Activated gamma-delta T cell (primary cell): ENCODE data around the gene AVEN.
"Not testable (repeated sequence)": the region's sequence is repeated elsewhere in the genome, so short reads cannot be mapped to it uniquely, and the experiment has no call there.

Source experiments
- DNase-seq: peaks from one replicate; lab custom pipeline; 2025; lab: John Stamatoyannopoulos, UW

Gene AVEN

GRCh38 chr15:33848011-33848410 lies 191.0 kb downstream of the AVEN start:
- DNase-seq: no peak

GRCh38 chr15:33846862-33847261 lies 192.1 kb downstream of the AVEN start:
- DNase-seq: no peak

- DNase-seq: no peak
These were observed 192.9 kb downstream of the AVEN start for GRCh38 chr15:33846142-33846541.

- DNase-seq: no peak
These were observed 194.4 kb downstream of the AVEN start for GRCh38 chr15:33844597-33844996.

GRCh38 chr15:33844186-33844585 lies 194.8 kb downstream of the AVEN start:
- no peak for DNase-seq

GRCh38 chr15:33840615-33841014 lies 198.4 kb downstream of the AVEN start:
- no peak for DNase-seq

GRCh38 chr15:33839540-33839939 lies 199.5 kb downstream of the AVEN start:
- DNase-seq: no peak

- no peak for DNase-seq
These were observed 201.7 kb downstream of the AVEN start for GRCh38 chr15:33837294-33837693.

- no peak for DNase-seq
These were observed 203.9 kb downstream of the AVEN start for GRCh38 chr15:33834892-33835743.

- no peak for DNase-seq
These were observed 207.4 kb downstream of the AVEN start for GRCh38 chr15:33831646-33832045.

- no peak for DNase-seq
These were observed 208.7 kb downstream of the AVEN start for GRCh38 chr15:33830351-33830750.

GRCh38 chr15:33826201-33826600 lies 212.8 kb downstream of the AVEN start:
- DNase-seq: no peak

- no peak for DNase-seq
These were observed 213.6 kb downstream of the AVEN start for GRCh38 chr15:33825453-33825852.

GRCh38 chr15:33823119-33823518 lies 215.9 kb downstream of the AVEN start:
- DNase-seq: no peak

- no peak for DNase-seq
These were observed 216.5 kb downstream of the AVEN start for GRCh38 chr15:33822479-33822878.

GRCh38 chr15:33819499-33819898 lies 219.5 kb downstream of the AVEN start:
- not testable (repeated sequence) for DNase-seq
